ENCODE results near the gene TEKTIP1.
"Not testable (repeated sequence)": the region's sequence is repeated elsewhere in the genome, so short reads cannot be mapped to it uniquely, and the experiment has no call there.

The TEKTIP1 gene

GRCh38 chr19:3504735-3505134 lies 34.2 kb upstream of the TEKTIP1 start:
- ATAC-seq (no peak), DNase-seq (ENCODE audit: low spot score in 2 of 2) (no peak)
- Mint-ChIP-seq H3K36me3 (peaks cover 49% of the 10 kb centered on the region), H3K4me1 (peaks cover 53% of the 10 kb centered on the region), H3K4me3 (peak overlapping the region; percentile 93), H3K9me3 (peaks cover 3% of the 10 kb centered on the region), H3K27ac (peak overlapping the region; percentile 94)

DNA sequence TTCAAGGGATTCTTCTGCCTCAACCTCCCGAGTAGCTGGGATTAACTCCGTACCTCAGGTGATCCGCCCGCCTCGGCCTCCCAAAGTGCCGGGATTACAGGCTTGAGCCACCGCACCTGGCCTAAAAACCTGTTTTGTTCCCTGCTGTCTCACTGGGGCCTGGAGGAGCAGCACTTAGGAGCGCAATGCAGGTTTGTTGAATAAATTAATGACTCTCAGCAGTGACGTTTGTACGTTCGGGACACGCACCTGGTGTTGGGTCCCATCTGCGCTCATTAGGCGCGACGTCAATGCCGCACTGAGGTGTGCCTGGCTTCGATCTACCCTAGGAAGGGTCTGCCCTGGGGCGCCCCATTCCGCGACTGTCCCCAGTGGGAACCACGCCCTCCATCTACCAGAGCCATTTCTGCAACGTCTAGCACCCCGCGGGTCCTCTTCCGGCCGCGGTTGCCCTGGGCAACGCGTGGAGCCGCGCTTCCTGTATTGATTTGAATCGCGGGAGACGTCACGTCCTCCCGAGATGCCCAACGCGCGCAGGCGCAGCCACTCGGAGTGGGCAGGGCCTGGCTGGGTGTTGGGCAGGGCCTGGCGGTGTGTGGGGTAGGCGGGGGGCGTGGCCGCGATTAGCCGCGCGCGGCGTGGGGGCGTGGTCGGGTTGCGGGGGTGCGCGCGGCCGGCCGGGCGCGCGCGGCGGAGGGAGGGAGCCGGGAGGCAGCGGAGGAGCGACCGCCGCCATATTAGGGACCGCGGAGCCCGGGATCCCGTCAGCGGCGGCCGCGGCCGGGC lies 33.2 kb upstream of the TEKTIP1 start, which contains the start of gene FZR1:
FZR1 (plus strand) TSS at position 714 of the 786 bp plus-strand sequence. CDS start 16,679 bp downstream, outside the sequence.
- H3K4me1 Mint-ChIP-seq, result peaks cover 54% of the 10 kb centered on the region
- peaks cover 47% of the 10 kb centered on the region for H3K36me3 Mint-ChIP-seq
- ATAC-seq, result peak; percentile 92

DNA sequence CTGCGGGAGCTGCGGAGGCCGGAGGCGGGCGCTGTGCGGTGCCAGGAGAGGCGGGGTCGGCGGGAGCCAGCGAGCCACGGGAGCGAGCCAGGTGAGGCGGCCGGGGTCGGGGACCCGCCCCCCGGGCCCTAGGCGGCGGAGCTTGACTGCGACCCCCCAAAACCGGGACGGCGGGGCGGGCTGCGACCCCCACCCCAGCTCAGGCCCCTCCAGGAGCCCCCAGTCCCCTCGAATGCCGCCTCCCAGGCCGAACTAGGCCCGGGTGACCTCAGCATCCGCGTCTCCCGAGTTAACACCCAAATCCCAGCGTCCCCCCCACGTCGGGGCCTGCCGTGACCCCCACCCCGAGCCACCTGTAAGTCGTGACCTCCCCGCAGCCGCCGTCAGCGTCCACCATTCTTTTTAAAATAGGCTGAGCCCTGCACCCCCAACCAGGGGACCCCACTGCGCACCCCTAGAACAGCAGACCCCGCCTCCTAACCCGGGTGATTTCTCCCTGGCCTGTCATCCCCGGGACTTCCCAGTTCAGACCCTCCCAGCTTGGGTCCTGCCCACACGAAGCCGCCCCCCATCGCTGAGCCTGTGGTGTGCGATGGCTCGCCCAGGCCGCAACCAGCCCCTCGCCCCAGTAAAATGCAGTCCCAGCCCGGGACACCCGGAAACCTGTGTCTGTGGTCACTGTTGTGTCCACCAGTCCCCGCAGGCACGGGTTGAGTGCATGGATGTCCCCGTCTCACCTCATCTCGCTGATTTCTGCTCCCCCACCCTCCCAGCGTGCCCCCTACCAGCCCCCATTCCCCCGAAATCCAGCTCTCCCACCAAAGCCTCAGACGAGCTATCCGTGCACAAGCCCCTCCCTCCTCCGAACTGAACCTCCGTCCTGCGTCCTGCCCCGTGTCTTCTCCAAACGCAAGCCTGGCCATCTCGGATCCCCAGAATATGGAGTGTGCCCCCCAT lies 32.3 kb upstream of the TEKTIP1 start:
- Mint-ChIP-seq H3K9me3 (no peaks in the 10 kb centered on the region), H3K4me3 (peak overlapping the region; percentile 93), H3K4me1 (peaks cover 54% of the 10 kb centered on the region), H3K27ac (peak overlapping the region; percentile 94), H3K36me3 (peaks cover 53% of the 10 kb centered on the region)
- ATAC-seq (no peak), DNase-seq (ENCODE audit: low spot score in 2 of 2) (peak in 1 of 2 donors; percentile 71)

More for the DNA sequence above, 33.2 kb upstream of the TEKTIP1 start, which contains the start of gene FZR1:
- H3K9me3 Mint-ChIP-seq, result peaks cover 2% of the 10 kb centered on the region
- H3K4me3 Mint-ChIP-seq, result peak within 1 kb of the TSS; percentile 93
- DNase-seq (ENCODE audit: low spot score in 2 of 2), result peak; percentile 98 to 99
- peak within 1 kb of the TSS; percentile 94 for H3K27ac Mint-ChIP-seq

DNA sequence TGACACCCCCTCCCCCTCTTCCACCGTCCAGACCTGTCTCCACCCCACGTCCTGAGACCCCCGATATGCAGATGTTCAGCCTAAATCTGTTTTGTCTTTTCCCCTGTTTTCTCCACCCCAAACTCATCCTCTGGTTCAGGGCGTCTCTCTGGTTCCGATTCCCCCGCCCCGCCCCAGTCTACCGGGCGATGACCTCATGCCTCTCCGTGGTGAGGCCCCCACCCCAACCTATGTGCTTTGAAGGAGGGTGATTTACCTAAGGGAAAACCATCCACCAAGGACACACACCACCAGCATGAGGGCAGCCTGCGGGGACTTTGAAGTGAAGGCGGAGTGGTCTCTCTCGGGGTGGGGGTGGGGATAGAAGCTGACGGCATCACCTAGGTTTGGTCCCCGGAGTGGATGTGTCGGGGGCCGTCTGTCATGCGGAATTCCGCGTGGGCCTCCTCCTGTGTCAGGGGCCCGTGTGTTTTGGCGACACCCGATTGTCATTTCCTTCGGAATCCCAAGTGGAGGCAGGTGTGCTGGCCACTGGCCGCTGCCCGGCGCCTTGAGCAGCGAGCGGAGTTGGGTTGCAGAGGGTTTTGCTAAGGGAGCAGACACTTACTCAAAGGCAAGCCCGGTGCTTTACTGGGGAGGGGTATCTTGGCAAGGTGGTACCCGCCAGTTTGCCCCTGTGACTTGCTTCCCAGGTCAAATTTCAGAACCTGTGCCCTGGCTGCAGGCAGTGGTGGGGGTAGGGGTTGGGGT lies 31.4 kb upstream of the TEKTIP1 start:
- Mint-ChIP-seq H3K27ac (peak overlapping the region; percentile 94), H3K36me3 (peaks cover 62% of the 10 kb centered on the region), H3K4me3 (peak overlapping the region; percentile 93), H3K4me1 (peaks cover 63% of the 10 kb centered on the region), H3K9me3 (no peaks in the 10 kb centered on the region)
- DNase-seq (ENCODE audit: low spot score in 2 of 2), result peak in 1 of 2 donors; percentile 55
- no peak for ATAC-seq

- H3K4me1 Mint-ChIP-seq, result peaks cover 64% of the 10 kb centered on the region
- peak overlapping the region; percentile 89 for H3K27ac Mint-ChIP-seq
- not testable (repeated sequence) for ATAC-seq; DNase-seq (ENCODE audit: low spot score in 2 of 2); H3K9me3 Mint-ChIP-seq
- H3K4me3 Mint-ChIP-seq, result peak overlapping the region; percentile 93
- peaks cover 63% of the 10 kb centered on the region for H3K36me3 Mint-ChIP-seq
These were observed 30.8 kb upstream of the TEKTIP1 start for GRCh38 chr19:3508121-3508661.

GRCh38 chr19:3508771-3509535 lies 30.0 kb upstream of the TEKTIP1 start:
- ATAC-seq (no peak), DNase-seq (ENCODE audit: low spot score in 2 of 2) (no peak)
- peak overlapping the region; percentile 89 for H3K27ac Mint-ChIP-seq
- peaks cover 69% of the 10 kb centered on the region for H3K4me1 Mint-ChIP-seq
- no peaks in the 10 kb centered on the region for H3K9me3 Mint-ChIP-seq
- H3K36me3 Mint-ChIP-seq, result peaks cover 64% of the 10 kb centered on the region
- peak overlapping the region; percentile 93 for H3K4me3 Mint-ChIP-seq

GRCh38 chr19:3509566-3509989 lies 29.4 kb upstream of the TEKTIP1 start:
- Mint-ChIP-seq H3K4me3 (peak overlapping the region; percentile 93), H3K36me3 (peaks cover 68% of the 10 kb centered on the region), H3K27ac (peak overlapping the region; percentile 89), H3K4me1 (peaks cover 74% of the 10 kb centered on the region), H3K9me3 (no peaks in the 10 kb centered on the region)
- no peak for DNase-seq (ENCODE audit: low spot score in 2 of 2)
- ATAC-seq, result peak; percentile 39

DNA sequence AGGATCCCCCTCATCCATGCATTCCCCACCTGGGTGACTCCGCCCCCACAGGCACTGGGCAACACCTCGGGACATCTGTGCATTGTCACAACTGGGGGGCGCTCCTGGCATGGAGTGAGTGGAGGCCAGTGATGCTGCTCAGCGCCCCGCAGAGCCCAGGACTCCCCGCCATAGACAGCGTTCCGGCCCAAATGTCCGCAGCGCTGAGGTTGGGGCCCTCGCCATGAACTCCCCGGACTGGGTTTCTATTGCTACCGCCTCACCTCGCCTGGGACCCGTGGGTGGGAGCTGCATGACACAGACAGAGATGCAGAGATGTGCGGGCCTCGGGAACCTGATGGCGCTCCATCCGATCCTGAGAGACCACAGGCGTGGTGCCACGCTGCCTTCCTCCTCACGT lies 28.2 kb upstream of the TEKTIP1 start:
- H3K36me3 Mint-ChIP-seq, result peaks cover 65% of the 10 kb centered on the region
- no peaks in the 10 kb centered on the region for H3K9me3 Mint-ChIP-seq
- ATAC-seq (no peak), DNase-seq (ENCODE audit: low spot score in 2 of 2) (no peak)
- H3K4me3 Mint-ChIP-seq, result no peak overlapping the region
- peak overlapping the region; percentile 89 for H3K27ac Mint-ChIP-seq
- H3K4me1 Mint-ChIP-seq, result peaks cover 69% of the 10 kb centered on the region

- ATAC-seq (no peak), DNase-seq (ENCODE audit: low spot score in 2 of 2) (no peak)
- H3K36me3 Mint-ChIP-seq, result peaks cover 57% of the 10 kb centered on the region
- H3K9me3 Mint-ChIP-seq, result no peaks in the 10 kb centered on the region
- H3K4me3 Mint-ChIP-seq, result no peak overlapping the region
- H3K27ac Mint-ChIP-seq, result peak overlapping the region; percentile 26
- peaks cover 74% of the 10 kb centered on the region for H3K4me1 Mint-ChIP-seq
These were observed 27.3 kb upstream of the TEKTIP1 start for GRCh38 chr19:3511506-3512251.

DNA sequence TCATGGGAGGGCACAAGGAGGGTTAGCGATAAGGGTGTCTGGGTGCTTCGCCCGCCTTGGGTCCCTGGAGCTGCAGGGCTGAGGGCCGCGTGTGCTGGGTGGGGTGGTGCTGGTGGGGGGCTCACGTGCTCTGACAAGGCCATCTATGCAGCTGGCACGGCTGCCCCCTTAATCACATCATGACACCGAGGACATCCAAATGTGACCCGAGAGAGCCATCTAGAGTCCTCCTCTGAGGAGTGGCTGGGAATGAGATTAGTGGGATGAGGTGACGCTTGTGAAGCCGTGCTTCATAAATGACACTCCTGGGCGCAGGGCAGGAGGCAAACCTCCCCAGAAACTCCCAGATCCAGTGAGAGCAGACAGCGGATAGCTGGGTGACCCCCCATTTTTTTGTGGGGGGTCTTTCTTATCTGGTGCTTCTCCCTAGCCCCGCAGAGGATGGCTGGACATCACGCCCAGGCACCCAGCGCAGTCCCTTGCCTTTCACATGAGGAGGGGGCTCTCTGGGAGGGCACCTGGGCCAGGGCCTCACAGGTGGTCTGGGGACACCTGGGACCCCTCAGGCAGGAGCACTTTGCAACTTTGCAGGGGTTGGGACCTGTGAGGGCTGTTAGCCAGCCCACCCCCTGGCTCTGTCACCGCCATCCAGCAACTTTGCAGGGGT lies 26.3 kb upstream of the TEKTIP1 start:
- peaks cover 47% of the 10 kb centered on the region for H3K36me3 Mint-ChIP-seq
- ATAC-seq (no peak), DNase-seq (ENCODE audit: low spot score in 2 of 2) (no peak)
- H3K4me1 Mint-ChIP-seq, result peaks cover 69% of the 10 kb centered on the region
- no peak overlapping the region for H3K4me3 Mint-ChIP-seq
- no peaks in the 10 kb centered on the region for H3K9me3 Mint-ChIP-seq
- H3K27ac Mint-ChIP-seq, result no peak overlapping the region

- DNase-seq (ENCODE audit: low spot score in 2 of 2), result no peak
- peaks cover 46% of the 10 kb centered on the region for H3K36me3 Mint-ChIP-seq
- no peaks in the 10 kb centered on the region for H3K9me3 Mint-ChIP-seq
- ATAC-seq, result no peak
- no peak overlapping the region for H3K27ac Mint-ChIP-seq
- no peak overlapping the region for H3K4me3 Mint-ChIP-seq
- H3K4me1 Mint-ChIP-seq, result peaks cover 65% of the 10 kb centered on the region
These were observed 25.5 kb upstream of the TEKTIP1 start for GRCh38 chr19:3513229-3514140.

DNA sequence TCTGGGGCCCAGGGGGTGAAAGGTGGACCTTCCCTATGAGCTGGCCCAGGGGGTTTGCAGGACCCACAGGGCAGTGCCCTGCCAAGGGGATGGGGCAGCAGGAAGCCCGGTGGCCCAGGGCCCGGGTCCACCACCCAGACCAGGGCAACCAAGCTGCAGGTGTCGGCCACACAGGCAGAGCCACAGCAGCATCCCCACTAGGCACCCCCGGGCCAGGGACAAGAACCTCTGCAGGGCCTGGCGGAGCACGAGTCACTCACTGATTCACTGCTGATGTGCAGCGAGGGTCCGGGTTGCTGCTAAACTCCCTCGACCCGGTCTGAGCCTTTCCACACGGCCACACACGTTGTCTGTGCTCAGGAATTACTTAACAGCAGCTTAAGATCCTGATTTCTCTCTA lies 24.0 kb upstream of the TEKTIP1 start:
- ATAC-seq (no peak), DNase-seq (ENCODE audit: low spot score in 2 of 2) (no peak)
- H3K9me3 Mint-ChIP-seq, result no peaks in the 10 kb centered on the region
- H3K36me3 Mint-ChIP-seq, result peaks cover 33% of the 10 kb centered on the region
- no peak overlapping the region for H3K4me3 Mint-ChIP-seq
- peaks cover 56% of the 10 kb centered on the region for H3K4me1 Mint-ChIP-seq
- H3K27ac Mint-ChIP-seq, result peak overlapping the region; percentile 68
